Memory B cell (primary cell): Measurements from ENCODE around the gene RIBC2.
"Not testable (repeated sequence)": the region's sequence is repeated elsewhere in the genome, so short reads cannot be mapped to it uniquely, and the experiment has no call there.

Source experiments
- ATAC-seq: fragments of 150-1000 bp; cut with Tn5 transposase; 2 replicates; pipeline ENCODE4 v1.10.0; 2021; ENCODE audit warnings: low read depth, mild to moderate bottlenecking, moderate library complexity
- DNase-seq, 2 donors: peaks; one replicate each; pipeline ENCODE4 v3.0.0; 2022; ENCODE audit warnings: low spot score in 2 of 2
- H3K27ac Mint-ChIP-seq: one replicate; pipeline ENCODE4 v1.8.0; 2022; ENCODE audit warnings: mild to moderate bottlenecking, moderate library complexity, mixed read lengths
- H3K27me3 Mint-ChIP-seq: one replicate; pipeline ENCODE4 v1.8.0; 2022; ENCODE audit warnings: mixed read lengths
- H3K36me3 Mint-ChIP-seq: one replicate; pipeline ENCODE4 v1.8.0; 2022; ENCODE audit warnings: mild to moderate bottlenecking, mixed read lengths
- H3K4me1 Mint-ChIP-seq: one replicate; pipeline ENCODE4 v1.8.0; 2022; ENCODE audit warnings: mixed read lengths
- H3K4me3 Mint-ChIP-seq: one replicate; pipeline ENCODE4 v1.8.0; 2022; ENCODE audit warnings: mild to moderate bottlenecking, moderate library complexity, mixed read lengths
- H3K9me3 Mint-ChIP-seq: one replicate; pipeline ENCODE4 v1.8.0; 2022; ENCODE audit warnings: mixed read lengths

The RIBC2 gene

DNA sequence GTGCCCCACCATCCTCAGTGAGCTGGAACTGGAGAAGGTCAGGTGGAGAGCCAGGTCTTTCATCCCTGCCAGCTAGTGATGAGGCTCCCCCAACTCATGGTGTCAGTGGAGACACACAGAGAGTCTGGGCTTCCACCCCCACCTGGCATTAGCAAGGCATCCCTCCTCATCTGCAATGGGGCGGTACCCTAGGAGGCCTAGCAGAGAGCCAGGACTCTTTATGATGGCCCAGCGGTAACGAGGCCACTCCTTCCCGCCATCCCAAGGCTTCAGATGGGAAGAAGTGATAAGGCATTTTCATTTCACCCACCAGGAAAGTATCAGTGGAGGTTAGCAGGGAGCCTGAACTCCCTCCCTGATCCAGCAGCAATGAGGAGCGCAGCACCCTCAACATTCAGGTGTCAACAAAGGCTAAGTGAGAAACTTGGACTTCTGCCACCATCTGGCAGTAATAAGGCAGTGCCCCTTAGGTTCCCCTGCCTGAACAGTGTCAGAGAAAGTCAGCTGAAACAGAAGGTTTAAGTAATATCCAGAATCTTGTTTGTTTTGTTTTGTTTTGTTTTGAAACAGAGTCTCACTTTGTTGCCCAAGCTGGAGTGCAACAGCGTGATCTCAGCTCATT is 48.7 kb downstream of the RIBC2 start:
- Mint-ChIP-seq H3K4me3 (no peak overlapping the region), H3K9me3 (peaks cover 4% of the 10 kb centered on the region), H3K4me1 (no peaks in the 10 kb centered on the region), H3K27ac (no peak overlapping the region), H3K27me3 (peaks cover 15% of the 10 kb centered on the region), H3K36me3 (no peaks in the 10 kb centered on the region)
- ATAC-seq (no peak), DNase-seq (no peak)

DNA sequence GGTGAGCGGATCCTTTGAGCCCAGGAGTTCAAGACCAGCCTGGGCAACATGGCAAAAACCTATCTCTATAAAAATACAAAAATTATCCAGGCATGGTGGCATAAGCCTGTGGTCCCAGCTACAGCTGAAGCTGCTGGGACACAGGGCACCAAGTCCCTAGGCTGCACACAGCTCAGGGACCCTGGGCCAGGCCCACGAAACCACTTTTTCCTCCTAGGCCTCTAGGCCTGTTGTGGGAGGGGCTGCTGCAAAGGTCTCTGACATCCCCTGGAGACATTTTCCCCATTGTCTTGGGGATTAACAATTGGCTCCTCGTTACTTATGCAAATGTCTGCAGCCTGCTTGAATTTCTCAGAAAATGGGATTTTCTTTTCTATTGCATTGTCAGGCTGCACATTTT is 50.2 kb downstream of the RIBC2 start:
- DNase-seq, H3K4me3 Mint-ChIP-seq, H3K9me3 Mint-ChIP-seq, H3K36me3 Mint-ChIP-seq, H3K4me1 Mint-ChIP-seq, ATAC-seq, H3K27ac Mint-ChIP-seq: not testable (repeated sequence)
- H3K27me3 Mint-ChIP-seq = peaks cover 13% of the 10 kb centered on the region

DNA sequence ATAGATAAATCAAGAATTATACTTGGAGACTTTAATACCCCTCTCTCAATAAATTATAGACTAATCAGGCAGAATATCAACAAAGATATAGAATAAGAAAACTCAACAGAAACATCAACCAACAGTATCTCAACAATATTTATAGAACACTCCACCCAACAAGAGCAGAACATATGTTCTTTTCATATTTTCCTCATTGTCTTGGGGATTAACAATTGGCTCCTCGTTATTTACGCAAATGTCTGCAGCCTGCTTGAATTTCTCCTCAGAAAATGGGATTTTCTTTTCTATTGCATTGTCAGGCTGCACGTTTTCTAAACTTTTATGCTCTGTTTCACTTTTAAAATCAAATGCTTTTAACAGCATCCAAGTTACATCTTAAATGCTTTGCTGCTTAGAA is 52.1 kb downstream of the RIBC2 start:
- ATAC-seq (no peak), DNase-seq (no peak)
- Mint-ChIP-seq H3K9me3 (peaks cover 7% of the 10 kb centered on the region), H3K27me3 (peaks cover 8% of the 10 kb centered on the region), H3K36me3 (peaks cover 2% of the 10 kb centered on the region), H3K27ac (no peak overlapping the region), H3K4me3 (no peak overlapping the region), H3K4me1 (no peaks in the 10 kb centered on the region)

GRCh38 chr22:45468872-45469271 is 55.4 kb downstream of the RIBC2 start:
- DNase-seq = no peak
- H3K27me3 Mint-ChIP-seq = peaks cover 5% of the 10 kb centered on the region
- no peak for ATAC-seq

DNA sequence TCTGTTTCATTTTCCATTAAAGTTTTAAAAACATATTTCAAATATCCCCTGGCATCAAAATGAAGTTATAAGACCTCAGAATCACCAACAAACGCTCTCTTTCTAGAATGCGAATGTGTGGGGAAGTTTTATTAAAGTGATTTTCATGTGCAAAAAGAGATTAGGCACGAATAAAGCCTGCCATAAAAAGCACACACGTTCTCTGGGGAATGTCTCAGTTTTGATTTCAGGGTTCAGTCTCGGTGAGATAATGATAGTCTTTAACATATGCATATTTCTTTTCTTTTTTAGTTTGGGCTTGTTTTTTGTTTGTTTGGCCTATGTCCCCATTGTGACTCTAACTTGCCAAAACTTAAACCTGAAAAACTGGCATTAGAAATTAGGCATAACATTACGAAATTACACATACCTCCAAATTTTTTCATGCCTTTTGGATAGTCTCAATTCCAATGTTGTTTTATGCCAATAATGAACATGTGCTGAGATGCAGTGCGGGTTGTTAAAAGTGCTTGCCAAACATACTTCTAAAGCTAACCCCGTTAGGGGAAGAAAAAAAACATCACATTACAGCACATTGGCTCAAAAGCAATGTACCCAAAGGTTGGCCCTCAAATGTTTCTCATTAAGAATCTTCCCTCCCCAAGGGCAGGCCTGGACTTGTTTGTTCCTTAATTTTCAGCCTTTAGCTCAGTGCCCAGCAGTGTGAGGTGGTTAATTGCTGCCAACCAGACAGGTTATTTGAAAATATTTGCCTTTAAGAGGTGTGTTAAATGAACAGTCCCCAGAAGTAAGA is 56.0 kb downstream of the RIBC2 start:
- Mint-ChIP-seq H3K27me3 (peaks cover 3% of the 10 kb centered on the region), H3K36me3 (peaks cover 2% of the 10 kb centered on the region), H3K4me3 (no peak overlapping the region), H3K4me1 (no peaks in the 10 kb centered on the region), H3K9me3 (peaks cover 7% of the 10 kb centered on the region), H3K27ac (no peak overlapping the region)
- ATAC-seq = no peak
- DNase-seq = no peak

More at GRCh38 chr22:45468872-45469271, 55.4 kb downstream of the RIBC2 start:
- Mint-ChIP-seq H3K9me3 (peaks cover 7% of the 10 kb centered on the region), H3K36me3 (peaks cover 2% of the 10 kb centered on the region), H3K4me1 (no peaks in the 10 kb centered on the region), H3K27ac (no peak overlapping the region), H3K4me3 (no peak overlapping the region)

- Mint-ChIP-seq H3K36me3 (peaks cover 2% of the 10 kb centered on the region), H3K9me3 (peaks cover 7% of the 10 kb centered on the region), H3K4me3 (no peak overlapping the region), H3K27me3 (peaks cover 5% of the 10 kb centered on the region), H3K4me1 (no peaks in the 10 kb centered on the region), H3K27ac (no peak overlapping the region)
- ATAC-seq (no peak), DNase-seq (no peak)
Measured at GRCh38 chr22:45470871-45471270, 57.4 kb downstream of the RIBC2 start.

DNA sequence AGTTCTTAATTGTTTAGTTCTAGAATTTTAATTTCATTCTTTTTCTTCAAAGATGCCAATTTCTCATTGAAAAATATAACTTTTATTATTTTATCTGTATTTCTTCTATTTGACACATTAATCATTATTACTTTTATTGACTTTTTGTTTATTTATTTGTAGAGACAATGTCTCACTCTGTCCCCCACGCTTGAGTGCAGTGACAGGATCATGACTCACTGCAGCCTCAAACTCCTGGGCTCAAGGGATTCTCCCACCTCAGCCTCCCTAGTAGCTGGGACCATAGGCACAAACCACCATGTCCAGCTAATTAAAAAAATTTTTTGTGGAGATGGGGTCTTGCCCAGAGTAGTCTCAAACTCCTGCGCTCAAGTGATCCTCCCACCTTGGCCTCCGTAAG is 58.9 kb downstream of the RIBC2 start:
- no peak overlapping the region for H3K27ac Mint-ChIP-seq
- ATAC-seq (no peak), DNase-seq (no peak)
- H3K4me3 Mint-ChIP-seq = no peak overlapping the region
- peaks cover 6% of the 10 kb centered on the region for H3K27me3 Mint-ChIP-seq
- no peaks in the 10 kb centered on the region for H3K4me1 Mint-ChIP-seq
- H3K36me3 Mint-ChIP-seq = peaks cover 2% of the 10 kb centered on the region
- H3K9me3 Mint-ChIP-seq = peaks cover 4% of the 10 kb centered on the region

GRCh38 chr22:45473626-45474237 is 60.2 kb downstream of the RIBC2 start:
- H3K4me1 Mint-ChIP-seq = no peaks in the 10 kb centered on the region
- no peak overlapping the region for H3K4me3 Mint-ChIP-seq
- H3K36me3 Mint-ChIP-seq = no peaks in the 10 kb centered on the region
- no peak for DNase-seq
- no peak overlapping the region for H3K27ac Mint-ChIP-seq
- peaks cover 9% of the 10 kb centered on the region for H3K27me3 Mint-ChIP-seq
- no peak for ATAC-seq
- no peaks in the 10 kb centered on the region for H3K9me3 Mint-ChIP-seq

DNA sequence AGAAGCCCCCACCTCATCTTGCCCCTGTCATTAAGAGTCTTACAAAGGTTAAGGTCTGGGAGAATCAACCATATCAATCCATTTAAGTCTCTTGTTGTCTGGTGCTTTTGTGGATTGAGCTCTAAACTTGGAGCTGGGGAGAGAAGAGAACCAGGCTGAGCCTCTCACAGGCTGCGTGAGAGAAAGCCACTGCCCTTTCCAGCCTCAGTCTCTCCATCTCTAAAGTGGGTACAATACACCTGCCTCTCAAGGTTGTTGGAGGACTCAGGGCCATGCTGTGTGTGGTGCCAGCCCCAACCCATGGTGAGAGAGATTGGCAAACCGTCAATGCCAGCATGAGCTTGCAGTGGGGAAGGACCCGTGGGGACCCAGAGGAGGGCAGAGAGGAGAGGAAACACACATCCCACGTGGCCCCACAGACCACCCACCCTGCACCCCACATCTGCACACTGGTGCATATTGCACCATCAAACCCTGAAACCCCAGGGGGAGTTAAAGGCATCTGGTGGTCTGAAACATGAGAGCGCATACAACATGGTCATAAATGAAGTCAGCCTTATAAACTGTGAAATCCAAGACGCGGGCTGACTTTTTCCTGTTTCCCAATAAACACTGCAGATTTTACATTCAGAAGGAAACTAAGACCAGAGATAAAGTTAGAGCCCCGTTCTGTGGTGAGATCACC is 61.7 kb downstream of the RIBC2 start:
- Mint-ChIP-seq H3K4me3 (no peak overlapping the region), H3K27me3 (peaks cover 9% of the 10 kb centered on the region), H3K4me1 (no peaks in the 10 kb centered on the region), H3K27ac (no peak overlapping the region), H3K9me3 (no peaks in the 10 kb centered on the region), H3K36me3 (no peaks in the 10 kb centered on the region)
- DNase-seq (no peak), ATAC-seq (no peak)

GRCh38 chr22:45475851-45476514 is 62.5 kb downstream of the RIBC2 start:
- no peak overlapping the region for H3K27ac Mint-ChIP-seq
- DNase-seq (no peak), ATAC-seq (no peak)
- H3K9me3 Mint-ChIP-seq = peaks cover 5% of the 10 kb centered on the region
- H3K4me1 Mint-ChIP-seq = no peaks in the 10 kb centered on the region
- no peak overlapping the region for H3K4me3 Mint-ChIP-seq
- no peaks in the 10 kb centered on the region for H3K36me3 Mint-ChIP-seq
- H3K27me3 Mint-ChIP-seq = peaks cover 9% of the 10 kb centered on the region

DNA sequence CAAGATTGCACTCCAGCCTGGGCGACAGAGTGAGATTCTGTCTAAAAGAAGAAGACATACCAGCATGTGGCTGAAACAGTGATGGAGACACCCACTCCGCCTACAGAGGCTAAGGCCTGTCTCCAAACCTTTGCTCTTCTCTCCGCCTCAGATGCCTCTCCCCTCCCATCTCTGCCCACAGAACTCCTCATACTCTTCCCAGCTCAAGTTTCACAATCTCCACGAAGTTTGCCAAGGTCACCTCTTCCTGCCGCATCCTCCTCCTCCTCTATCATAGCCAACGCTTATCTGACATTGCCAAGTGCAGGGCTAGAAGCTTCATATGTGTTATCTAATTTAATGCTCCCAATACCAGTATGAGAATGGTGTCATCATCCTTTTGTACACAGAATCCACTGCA is 63.3 kb downstream of the RIBC2 start:
- Mint-ChIP-seq H3K9me3 (peaks cover 6% of the 10 kb centered on the region), H3K27ac (no peak overlapping the region), H3K4me1 (no peaks in the 10 kb centered on the region), H3K27me3 (peaks cover 9% of the 10 kb centered on the region), H3K4me3 (no peak overlapping the region), H3K36me3 (no peaks in the 10 kb centered on the region)
- DNase-seq = no peak
- no peak for ATAC-seq

DNA sequence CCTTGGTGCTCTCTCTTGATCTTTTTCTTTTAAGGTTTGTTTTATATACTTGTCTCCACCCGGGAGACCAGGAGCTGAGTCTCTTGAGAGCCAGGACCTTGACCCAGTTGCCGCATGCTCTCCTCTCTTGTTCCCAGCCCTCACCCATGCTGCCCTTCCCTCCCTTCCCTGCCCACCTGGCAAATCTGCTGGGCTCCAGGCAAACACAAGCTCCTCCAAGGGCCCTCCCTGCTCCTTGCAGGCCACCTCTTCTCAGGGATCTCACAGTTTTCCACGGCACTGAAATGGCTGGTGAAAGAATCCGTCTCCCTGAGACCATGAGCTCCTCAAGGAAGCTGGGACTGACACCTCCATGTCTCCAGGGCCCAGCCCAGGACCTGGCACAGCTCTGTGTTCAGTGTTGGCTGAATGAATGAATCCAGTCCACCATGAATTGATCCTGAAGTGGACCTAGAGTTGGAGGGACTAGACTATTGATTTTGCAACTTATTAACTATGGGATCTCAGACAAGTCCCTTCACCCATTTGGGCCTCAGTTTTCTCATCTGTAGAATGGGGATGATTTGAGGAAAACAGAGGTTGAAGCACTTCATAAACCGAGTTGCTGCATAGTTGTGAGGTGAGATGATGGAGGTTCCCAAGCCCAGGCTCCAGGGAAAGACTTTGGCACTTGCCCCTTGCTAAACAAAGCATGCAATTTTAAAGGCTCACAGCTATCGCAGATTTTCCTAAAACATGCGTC is 64.0 kb downstream of the RIBC2 start:
- no peaks in the 10 kb centered on the region for H3K36me3 Mint-ChIP-seq
- ATAC-seq = no peak
- H3K27me3 Mint-ChIP-seq = peaks cover 9% of the 10 kb centered on the region

GRCh38 chr22:45478108-45478771 is 64.7 kb downstream of the RIBC2 start:
- Mint-ChIP-seq H3K4me1 (no peaks in the 10 kb centered on the region), H3K4me3 (no peak overlapping the region), H3K36me3 (no peaks in the 10 kb centered on the region), H3K9me3 (peaks cover 6% of the 10 kb centered on the region), H3K27ac (no peak overlapping the region), H3K27me3 (peaks cover 9% of the 10 kb centered on the region)
- ATAC-seq (no peak), DNase-seq (no peak)

More for the DNA sequence above, 64.0 kb downstream of the RIBC2 start:
- peaks cover 6% of the 10 kb centered on the region for H3K9me3 Mint-ChIP-seq
- H3K4me1 Mint-ChIP-seq = no peaks in the 10 kb centered on the region
- no peak overlapping the region for H3K4me3 Mint-ChIP-seq
- no peak overlapping the region for H3K27ac Mint-ChIP-seq
- DNase-seq = no peak
